Measurements from ENCODE around the gene SMIM14.
"Not testable (repeated sequence)": the region's sequence is repeated elsewhere in the genome, so short reads cannot be mapped to it uniquely, and the experiment has no call there.

Gene SMIM14

DNA sequence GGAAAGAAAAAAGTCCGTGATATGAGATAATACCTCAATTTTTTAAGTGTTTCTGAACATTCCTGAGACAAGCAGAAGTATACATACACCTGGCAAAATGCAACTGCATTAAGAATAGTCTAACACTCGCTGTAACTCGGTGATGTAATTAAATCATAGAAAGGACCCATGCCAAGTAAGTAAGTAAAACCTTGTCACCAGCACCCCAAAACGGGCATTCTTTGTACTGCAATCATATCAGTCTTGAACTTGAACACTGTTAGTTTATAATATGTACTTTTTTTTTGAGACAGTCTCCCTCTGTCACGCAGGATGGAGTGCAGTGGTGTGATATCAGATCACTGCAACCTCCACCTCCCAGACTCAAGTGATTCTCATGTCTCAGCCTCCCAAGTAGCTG lies 47.4 kb downstream of the SMIM14 start:
- DNase-seq, result no peak

DNA sequence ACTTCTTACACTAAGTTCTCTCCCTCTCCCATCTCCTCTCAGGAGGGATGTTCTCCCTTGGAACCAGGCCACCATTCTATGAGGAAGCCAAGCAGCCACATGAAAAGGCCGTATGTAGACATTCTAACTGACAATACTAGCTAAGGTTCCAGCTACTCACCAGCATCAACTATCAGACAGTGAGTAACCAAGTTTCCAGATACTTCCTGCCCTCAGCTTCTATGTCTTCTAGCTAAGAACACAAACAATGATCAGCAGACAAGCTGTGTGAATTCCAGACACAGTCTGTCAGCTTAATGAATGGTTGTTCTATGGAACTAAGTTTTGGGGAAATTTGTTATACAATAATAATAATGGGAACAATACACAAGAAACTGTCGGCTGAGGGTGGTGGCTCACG lies 50.8 kb downstream of the SMIM14 start:
- no peak for DNase-seq

DNA sequence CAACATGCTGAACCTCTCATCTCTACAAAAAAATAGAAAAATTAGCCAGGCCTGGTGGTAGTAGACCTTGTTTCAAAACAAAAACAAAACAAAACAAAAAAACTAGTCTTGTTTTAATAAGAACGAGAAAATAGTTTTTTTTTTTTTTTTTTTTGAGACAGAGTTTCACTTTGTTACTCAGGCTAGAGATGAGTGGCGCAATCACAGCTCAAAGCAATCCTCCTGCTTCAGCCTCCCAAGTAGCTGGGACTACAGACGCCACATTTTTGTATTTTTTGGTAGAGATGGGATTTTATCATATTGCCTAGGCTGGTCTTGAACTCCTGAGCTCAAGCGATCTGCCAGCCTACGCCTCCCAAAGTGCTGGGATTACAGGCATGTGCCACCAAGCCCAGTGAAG lies 63.7 kb downstream of the SMIM14 start:
- no peak for DNase-seq

DNA sequence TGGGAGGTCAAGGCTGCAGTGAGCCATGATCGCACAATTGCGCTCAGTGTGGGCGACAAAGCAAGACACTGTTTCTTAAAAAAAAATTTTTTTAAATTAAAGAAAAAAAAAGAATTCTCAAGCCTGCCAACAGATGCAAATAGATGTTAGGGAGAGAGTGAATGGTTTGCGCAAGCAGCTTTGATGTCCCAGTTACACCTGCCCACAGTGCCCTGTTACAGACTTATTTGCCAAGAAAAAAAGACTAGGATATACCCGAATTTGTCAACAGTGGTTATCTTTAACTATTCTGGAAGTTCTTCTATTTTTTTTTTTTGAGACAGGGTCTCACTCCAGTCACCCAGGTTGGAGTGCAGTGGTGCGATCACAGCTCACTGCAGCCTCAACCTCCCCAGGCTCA lies 67.2 kb downstream of the SMIM14 start:
- DNase-seq, result no peak

DNA sequence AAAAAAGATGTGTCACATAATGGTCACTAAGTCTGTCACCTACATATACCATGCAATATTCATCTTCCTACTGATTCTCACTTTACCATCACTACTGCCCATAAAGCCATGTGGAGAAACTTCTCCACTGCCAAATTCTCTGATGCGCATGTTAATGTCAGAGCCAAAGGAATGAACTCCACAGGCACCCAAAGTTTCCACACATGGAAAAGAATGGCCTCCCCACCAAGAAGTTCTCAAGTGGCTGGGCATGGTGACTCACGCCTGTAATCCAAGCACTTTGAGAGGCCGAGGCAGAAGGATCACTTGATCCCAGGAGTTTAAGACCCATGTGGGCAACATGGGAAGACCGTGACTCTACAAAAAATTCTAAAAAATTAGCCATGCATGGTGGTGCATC lies 67.6 kb downstream of the SMIM14 start:
- DNase-seq, result no peak

DNA sequence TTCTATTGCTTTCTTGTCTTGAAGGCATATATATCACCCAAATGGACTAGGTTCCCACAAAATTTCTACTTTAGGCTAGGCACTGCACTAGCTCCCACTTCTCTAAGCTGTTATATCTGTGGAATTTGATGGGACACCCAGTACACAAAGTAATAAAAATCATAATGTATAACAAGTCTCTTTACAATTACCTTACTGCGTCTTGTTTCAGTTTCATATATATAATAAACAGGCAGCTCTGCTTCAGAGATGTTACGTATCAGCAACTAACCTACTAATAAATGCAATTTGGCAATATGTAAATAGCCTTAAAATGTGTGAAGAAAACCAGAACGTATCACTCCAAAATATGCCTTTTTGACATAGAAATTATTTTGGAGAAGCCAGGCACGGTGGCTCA lies 69.5 kb downstream of the SMIM14 start:
- no peak for DNase-seq

DNA sequence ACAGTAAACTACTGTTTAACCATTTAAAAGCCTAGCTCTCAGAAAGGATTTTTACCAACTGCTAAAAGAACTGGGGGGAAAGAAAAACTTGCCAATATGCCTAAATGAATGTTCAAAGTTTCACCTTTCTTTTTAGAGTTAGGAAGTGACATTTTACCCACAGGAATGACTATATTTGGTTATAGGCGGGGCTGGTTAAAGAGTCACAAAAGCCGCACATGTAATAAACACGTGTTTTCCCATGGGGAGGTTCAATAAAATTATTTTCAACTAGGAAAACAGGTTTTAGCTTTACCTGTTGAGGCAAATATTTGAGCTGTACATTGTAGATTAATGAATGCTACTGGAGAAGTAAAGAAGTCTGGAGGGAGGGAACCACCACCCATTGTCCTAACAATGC lies 69.9 kb downstream of the SMIM14 start:
- DNase-seq, result peak in 1 of 2 donors; percentile 35

DNA sequence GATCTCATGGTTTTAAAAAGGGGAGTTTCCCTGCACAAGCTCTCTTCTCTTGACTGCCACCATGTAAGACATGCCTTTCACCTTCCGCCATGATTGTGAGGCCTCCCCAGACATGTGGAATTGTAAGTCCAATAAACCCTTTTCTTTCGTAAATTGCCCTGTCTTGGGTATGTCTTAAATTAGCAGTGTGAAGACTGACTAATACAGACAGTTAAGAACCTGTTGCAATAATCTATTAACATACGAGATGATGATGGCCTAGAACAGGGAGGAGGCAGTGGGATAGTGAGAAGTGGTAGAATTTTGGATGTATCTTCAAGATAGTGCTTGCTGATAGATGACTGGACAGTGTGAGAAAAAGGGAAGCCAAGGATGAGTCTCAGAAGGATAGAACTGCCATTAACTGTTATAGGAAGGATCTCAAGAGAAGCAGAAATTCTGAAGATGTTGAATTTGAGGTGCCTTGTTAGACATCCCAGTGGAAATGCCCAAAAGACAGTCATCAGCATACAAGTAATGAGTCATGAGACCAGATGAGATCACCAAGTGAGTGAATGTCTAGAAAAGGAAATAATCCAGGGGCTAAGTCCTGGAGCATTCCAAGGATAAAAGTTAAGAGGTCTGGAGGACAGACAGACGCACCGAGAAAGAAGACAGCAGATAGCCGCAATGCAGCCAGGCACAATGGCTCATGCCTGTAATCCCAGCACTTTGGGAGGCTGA lies 72.6 kb downstream of the SMIM14 start:
- DNase-seq, result no peak

DNA sequence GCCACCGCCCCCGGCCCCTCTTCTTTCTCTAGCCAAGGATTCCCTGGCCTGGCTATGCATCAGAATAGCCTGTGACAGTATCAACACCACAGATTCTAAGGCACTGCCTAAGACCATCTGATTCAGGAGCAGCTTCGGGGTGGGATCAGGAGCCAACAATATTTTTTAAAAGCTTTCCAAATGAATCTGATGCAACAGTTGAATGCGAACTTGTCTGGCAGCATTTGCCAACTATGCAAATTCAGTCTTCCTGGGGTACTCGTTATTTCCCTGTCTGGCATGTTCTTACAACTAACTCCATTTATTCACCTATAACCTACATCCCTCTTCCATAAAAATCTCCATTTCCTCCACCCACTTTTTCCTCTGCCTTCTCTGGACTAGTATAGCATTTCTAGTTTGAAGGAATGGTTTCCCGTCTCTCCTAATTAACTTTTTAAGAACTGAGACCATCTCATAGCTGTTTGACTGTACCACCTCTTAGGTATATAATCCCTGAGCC lies 75.3 kb downstream of the SMIM14 start:
- no peak for DNase-seq

DNA sequence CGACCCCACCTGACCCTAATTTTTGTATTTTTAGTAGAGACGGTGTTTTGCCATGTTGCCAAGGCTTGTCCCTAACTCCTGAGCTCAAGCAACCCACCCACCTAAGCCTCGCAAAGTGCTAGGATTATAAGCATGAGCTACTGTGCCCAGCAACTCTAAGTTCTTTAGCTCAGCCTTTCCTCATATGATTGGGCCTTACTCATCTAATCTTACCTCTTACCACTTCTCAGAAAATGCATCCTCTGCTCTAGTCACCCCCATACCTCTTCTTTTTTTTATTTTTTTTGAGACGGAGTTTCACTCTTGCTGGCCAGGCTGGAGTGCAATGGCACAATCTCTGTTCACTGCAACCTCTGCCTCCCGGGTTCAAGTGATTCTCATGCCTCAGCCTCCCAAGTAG lies 75.9 kb downstream of the SMIM14 start:
- DNase-seq, result no peak

DNA sequence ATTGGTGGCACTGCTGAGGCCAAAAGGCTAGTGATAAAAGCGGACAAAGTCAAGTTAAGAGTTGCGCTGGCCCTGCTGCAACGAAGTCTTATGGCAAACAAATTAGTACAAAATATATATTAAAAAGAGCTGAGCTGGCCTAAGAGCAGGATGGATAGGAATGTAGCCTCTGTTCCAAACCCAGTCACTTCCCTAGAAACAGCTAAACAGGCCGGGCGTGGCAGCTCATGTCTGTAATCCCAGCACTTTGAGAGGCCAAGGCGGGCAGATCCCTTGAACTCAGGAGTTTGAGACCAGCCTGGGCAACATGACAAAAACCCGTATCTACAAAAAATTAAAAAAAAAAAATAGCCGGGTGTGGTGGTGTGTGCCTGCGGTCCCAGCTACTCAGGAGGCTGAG lies 79.0 kb downstream of the SMIM14 start:
- DNase-seq, result no peak

DNA sequence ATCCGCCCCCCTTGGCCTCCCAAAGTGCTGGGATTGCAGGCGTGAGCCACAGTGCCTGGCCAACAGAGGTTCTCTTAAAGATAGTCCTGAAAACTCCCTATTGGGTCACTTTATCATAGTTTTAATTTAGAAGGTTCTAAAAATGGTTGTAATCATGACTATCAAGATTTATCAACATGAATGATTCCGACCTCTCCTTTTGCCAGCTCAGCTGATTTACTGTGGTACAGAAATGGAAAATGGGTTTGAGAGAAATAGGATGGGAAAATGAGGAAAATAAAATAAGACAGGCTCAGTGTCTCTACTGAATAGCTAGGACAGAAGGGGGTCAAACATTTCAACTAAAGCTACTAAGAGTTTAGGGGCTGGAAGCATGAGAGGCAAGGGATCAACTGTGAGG lies 83.2 kb downstream of the SMIM14 start:
- DNase-seq, result no peak

DNA sequence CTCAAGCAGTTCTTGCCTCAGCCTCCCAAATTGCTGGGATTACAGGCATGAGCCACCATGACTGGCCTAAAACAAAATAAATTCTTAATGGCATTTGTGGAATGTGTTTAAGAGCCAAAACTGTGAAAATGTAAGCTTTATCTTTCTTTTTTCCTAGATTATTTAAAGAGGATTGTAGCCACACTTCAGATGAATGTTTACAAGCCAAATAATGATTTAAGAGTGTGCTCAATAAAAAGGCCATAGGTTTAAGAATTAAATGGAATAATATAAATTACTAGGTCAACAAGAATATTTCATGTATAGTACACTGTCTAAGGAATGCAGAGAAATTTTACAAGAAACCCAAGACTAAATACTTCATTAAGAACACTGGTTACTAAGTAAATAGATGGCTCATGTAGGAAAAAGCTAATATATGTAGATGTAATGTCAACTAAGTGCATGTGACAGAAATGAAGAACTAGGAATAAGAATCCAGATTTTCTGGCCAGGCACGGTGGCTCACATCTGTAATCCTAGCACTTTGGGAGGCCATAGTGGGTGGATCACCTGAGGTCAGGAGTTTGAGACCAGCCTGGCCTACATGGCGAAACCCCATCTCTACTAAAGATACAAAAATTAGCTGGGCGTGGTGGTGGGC lies 90.1 kb downstream of the SMIM14 start:
- DNase-seq, result no peak

DNA sequence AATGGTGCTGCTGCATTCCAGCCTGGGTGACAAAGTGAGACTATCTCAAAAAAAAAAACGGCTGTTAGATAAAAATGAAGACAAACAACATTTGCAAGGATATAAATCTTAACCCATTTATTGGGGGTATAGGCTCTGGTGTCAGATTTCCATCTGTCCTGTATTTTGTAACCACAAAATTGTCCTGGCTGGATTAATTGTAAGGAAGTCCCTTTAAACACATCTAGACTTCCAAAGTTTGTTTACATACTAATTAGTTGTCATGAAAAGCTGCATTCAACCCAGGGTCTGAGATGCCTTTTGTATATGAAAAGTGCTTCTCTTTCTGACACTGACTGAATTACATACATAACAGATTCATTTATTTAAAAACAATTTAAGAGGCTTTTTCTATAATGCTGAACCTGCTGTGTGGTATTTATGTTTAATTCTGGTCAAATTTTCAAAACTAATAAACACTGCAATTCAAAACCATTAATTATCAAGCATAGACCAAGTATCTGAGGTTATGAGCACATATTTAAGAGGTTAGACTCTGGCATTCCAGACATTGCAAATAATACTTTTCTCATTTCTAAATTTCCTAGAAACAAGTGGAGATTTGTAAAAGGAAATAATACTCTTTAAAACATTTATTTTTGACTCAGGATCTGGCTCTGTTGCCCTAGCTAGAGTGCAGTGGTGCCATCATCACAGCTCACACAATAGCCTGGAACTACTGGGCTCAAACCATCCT lies 93.9 kb downstream of the SMIM14 start:
- DNase-seq, result no peak

DNA sequence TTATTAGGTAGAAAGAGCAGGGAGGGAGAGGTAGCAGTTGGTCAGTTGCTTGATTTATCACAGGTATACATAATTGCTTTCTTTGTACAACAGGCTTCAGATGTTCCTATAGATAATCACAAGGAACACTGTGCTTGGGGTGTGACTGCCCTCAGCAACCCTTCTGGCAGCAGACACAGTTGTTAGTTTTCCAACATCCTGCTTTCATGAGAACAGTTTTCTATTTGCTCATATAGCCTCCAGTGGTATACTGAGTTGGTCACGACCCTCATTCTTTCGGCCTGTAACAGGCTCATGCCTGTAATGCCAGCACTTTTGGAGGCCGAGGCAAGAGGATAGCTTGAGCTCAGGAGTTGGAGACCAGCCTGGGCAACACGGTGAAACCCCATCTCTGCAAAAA lies 94.6 kb downstream of the SMIM14 start:
- not testable (repeated sequence) for DNase-seq

DNA sequence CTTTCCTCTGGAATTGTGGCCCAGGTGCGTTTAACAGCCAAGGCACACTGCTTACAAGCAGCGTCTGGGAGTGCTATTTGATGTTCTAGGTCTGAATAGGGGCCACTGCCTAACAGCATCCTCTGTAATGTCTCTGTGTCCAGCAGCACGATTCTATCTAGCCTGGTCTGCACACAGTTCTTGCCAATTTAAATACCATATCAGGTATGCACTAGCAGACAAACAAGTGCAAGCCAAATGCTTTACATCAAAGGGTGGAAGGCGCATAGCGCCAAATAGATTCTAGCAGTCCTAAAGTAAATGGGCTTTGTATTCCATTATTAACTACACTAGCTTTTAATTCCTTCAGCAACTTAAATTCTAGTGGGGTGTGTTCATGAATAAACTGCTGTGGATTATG lies 95.6 kb downstream of the SMIM14 start:
- DNase-seq, result no peak

DNA sequence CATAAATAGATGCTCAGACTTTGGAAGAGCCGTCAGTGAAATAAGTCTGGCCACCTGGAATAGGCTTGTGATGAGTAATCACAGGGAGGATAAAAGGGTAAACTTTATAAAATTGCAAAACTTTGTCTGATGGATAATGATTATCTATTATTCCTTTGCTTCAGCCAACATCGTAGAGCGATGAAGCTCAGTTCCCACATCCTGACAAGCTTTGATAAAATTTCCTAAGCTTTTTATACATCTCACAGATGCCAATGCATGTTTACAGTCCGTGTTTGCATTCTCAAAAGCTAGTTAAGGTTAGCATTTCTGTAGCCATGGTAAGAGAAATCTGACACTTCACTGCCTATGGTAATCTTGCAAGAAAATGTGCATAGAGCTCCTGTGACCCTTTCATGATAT lies 96.1 kb downstream of the SMIM14 start:
- DNase-seq, result no peak

DNA sequence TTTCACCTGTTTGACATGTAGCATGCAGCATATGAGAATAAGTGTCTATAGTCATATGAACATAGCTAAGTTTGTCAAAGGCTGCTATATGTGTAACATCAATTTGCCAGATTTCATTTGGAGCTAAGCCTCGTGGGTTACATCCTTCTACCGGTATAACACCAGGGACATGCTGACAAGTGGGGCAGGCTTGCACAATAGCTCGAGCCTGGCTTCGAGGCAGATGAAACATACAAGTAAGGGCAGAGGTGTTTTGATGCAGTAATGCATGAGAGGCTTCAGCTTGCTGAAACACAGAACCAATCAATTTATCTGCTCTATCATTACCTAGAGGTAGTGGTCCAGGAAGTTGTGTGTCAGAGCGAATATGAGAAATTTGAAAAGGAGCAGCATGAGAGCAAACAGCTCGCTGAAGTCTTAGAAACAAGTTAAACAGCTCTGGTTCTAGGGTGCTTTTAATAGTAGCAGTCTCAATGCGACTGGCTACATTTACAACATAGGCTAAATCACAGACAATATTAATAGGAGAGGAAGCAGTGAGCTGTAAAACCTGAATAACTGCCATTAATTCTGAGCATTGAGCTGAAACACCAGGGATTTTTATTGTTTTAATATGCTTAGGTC lies 96.6 kb downstream of the SMIM14 start:
- no peak for DNase-seq

DNA sequence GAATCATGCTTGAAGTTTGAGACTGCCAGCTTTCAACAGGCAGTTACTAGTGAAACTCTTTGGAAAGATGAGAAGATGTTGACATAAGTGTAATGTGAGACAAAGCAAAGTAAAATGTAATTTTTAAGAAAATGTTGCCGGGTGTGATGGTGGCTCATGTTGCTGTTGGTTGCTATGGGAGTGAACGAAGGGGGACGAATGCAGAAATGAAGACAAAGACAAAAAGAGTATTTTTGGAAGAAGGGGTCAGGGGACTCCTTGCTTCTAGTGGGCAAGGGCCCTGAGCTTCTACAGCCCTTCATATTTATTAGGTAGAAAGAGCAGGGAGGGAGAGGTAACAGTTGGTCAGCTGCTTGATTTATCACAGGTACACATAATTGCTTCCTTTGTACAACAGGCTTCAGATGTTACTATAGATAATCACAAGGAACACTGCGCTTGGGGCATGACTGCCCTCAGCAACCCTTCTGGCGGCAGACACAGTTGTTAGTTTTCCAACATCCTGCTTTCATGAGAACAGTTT lies 99.5 kb downstream of the SMIM14 start:
- no peak for DNase-seq

DNA sequence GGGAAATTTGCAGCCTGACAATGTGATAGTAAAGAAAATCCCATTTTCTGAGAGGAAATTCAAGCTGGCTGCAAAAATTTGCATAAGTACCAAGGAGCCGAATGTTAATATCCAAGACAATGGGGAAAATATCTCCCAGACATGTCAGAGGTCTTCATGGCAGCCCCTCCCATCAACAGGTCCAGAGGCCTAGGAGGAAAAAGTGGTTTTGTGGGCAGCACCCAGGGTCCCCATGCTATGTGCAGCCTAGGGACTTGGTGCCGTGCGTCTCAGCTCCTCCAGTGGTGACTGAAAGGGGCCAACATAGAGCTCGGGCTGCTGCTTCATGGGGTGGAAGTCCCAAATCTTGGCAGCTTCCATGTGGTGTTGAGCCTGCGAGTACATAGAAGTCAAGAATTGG lies 105.1 kb downstream of the SMIM14 start:
- DNase-seq, result no peak

DNA sequence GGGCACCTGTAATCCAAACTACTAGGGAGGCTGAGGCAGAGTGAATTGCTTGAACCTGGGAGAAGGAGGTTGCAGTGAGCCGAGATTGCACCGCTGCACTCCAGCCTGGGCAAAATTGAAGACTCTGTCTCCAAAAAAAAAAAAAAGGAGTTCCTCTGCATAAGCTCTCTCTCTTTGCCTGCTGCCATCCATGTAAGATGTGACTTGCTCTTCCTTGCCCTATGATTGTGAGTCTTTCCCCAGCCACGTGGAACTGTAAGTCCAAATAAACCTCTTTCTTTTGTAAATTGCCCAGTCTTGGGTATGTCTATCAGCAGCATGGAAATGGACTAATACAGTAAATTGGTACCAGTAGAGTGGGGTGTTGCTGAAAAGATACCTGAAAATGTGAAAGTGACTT lies 106.4 kb downstream of the SMIM14 start:
- not testable (repeated sequence) for DNase-seq

DNA sequence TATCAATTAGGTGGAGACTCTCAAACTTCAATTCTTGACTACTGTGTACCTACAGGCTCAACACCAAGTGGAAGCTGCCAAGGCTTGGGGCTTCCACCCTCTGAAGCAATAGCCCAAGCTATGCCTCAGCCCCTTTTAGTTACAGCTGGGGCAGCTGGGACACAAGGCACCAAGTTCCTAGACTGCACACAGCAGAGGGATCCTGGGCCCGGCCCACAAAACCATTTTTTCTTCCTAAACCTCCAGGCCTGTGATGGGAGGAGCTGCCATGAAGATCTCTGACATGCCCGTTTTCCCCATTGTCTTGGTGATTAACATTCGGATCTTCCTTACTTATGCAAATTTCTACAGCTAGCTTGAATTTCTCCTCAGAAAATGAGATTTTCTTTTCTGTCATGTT lies 108.0 kb downstream of the SMIM14 start:
- no peak for DNase-seq

DNA sequence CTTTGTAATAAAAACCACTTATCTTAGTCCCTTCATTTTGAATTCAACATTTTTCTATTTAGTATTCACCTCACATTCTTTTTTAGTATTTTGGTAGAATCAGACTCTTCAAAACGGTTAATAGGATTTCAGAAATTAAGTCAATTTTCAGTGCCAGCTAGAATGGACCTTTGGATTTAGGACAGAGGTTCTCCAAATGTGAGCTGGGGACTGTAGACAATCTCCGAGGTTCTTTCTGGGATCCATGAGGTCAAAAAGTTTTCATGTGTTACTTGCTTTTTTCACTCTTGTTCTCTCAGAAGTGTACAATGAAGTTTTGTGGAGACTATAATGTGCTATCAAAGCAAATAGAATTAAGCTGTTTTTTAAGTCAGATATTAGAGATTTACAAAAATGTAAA lies 109.1 kb downstream of the SMIM14 start:
- no peak for DNase-seq

Data from CD4-positive, alpha-beta T cell treated with Interferon alpha-2 for 1 hour (primary cell).